IPS-18c (cell line): Measurements from ENCODE around the gene PTTG1.

Source experiments
- H3K4me3 ChIP-seq: 2 replicates; pipeline ENCODE4 v1.7.0; 2013; ENCODE audit warnings: low read depth, mild to moderate bottlenecking, low read length, moderate library complexity; ENCODE audit not compliant: insufficient read depth
- H3K9me3 ChIP-seq: one replicate; pipeline ENCODE4 v1.6.1; 2013; ENCODE audit warnings: mild to moderate bottlenecking, low read length, moderate library complexity; ENCODE audit not compliant: control insufficient read depth, insufficient read depth

The PTTG1 gene

DNA sequence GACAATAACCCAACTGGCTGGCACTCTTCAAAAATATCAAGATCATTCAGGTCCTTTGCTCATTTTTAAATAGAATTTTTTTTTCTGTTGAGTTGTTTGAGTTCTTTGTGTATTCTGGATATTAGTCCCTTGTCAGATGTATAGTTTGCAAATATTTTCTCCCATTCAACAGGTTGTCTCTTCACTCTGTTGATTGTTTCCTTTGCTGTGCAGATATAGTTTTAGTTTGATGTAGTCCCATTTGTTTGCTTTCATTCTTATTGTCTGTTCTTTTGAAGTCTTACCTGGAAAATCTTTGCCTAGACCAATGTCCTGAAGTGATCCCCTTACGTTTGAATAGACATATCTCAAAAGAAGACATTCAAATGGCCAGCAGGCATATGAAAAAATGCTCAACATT lies 22.8 kb downstream of the PTTG1 start:
- Histone ChIP-seq H3K4me3 (no peak overlapping the region), H3K9me3 (no peaks in the 10 kb centered on the region)

- no peaks in the 10 kb centered on the region for H3K9me3 ChIP-seq
- H3K4me3 ChIP-seq = no peak overlapping the region
Observed at GRCh38 chr5:160445132-160445531, 23.5 kb downstream of the PTTG1 start.

GRCh38 chr5:160445751-160446150 lies 24.1 kb downstream of the PTTG1 start:
- H3K4me3 ChIP-seq = no peak overlapping the region

DNA sequence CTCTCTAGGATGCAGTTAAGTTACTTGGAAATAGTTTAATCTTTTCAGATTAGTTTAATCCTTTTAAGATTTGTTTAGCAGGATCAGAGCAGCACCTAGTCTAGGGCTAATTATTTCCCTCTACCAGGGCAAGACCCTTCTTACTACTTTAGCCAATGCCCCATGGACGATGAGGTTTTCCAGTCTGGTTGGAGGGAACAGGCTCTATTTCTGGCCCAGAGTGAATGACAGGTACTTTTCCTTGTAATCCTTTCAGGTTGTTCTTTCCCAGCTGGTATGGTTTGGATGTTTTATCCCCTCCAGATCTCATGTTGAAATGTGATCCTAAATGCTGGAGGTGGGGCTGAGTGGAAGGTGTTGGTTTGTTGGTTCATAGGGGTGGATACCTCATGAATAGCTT lies 27.2 kb downstream of the PTTG1 start:
- H3K9me3 ChIP-seq = no peaks in the 10 kb centered on the region
- H3K4me3 ChIP-seq = no peak overlapping the region

More at GRCh38 chr5:160445751-160446150, 24.1 kb downstream of the PTTG1 start:
- no peaks in the 10 kb centered on the region for H3K9me3 ChIP-seq

DNA sequence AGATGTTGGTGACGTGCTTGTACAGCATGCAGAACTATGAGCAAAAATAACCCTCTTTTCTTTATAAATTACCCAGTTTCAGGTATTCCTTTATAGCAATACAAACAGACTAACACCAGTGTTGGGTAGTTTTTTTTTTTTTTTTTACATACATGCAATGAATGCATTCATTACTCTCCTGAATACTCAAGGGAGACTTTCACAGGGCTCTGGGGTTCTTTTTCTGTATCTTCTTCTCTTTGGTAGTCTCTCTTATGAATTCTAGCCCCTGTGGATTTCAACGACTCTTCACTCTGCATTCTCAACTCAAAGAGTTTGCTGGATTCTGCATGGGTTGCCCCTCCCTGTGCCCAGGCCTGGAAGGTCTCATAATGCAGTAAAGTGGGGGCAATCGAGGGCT lies 27.8 kb downstream of the PTTG1 start:
- Histone ChIP-seq H3K9me3 (no peaks in the 10 kb centered on the region), H3K4me3 (no peak overlapping the region)

- no peak overlapping the region for H3K4me3 ChIP-seq
- no peaks in the 10 kb centered on the region for H3K9me3 ChIP-seq
Observed at GRCh38 chr5:160450164-160450932, 28.7 kb downstream of the PTTG1 start.

- no peak overlapping the region for H3K4me3 ChIP-seq
Observed at GRCh38 chr5:160451281-160451680, 29.6 kb downstream of the PTTG1 start.

DNA sequence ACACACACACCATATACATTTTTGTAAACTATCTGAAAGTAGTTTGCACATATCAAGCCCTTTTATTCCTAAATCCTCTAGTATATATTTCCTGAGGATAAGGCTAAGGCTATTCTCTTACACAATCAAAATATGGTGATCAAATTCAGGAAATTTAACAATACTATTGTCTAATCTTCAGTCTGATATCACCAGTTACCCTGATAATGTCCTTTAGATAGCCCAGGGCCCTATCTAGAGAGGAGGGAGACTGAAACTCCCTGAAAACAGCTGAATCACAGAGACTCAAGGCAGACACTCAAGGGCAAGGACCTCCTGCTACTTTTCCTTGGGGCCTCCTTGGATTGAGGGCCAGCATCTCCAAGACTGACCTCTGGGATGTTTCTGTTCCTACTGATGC lies 30.4 kb downstream of the PTTG1 start:
- H3K4me3 ChIP-seq = no peak overlapping the region
- no peaks in the 10 kb centered on the region for H3K9me3 ChIP-seq

More at GRCh38 chr5:160451281-160451680, 29.6 kb downstream of the PTTG1 start:
- no peaks in the 10 kb centered on the region for H3K9me3 ChIP-seq

GRCh38 chr5:160452795-160453194 lies 31.1 kb downstream of the PTTG1 start:
- H3K4me3 ChIP-seq = no peak overlapping the region
- no peaks in the 10 kb centered on the region for H3K9me3 ChIP-seq

DNA sequence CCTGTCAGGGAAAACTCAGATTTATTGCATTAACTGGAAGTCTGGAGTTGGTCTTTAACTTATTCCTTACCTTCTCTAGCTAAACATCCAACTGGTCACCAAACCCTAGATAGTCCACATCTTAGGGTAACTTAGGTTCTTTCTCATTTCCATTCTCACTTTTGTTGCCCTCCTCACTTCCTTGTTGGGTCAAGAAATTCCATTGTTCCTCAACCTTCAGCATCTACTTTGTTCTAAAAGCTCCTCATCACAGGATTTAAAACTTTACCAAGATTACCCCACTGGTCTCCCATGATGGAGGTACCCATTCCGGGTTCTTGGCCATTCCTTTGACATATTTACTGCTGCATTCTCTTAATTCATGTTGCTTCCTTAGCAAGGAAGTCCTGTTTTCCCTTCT lies 32.1 kb downstream of the PTTG1 start:
- Histone ChIP-seq H3K9me3 (no peaks in the 10 kb centered on the region), H3K4me3 (no peak overlapping the region)

- Histone ChIP-seq H3K4me3 (no peak overlapping the region), H3K9me3 (no peaks in the 10 kb centered on the region)
Observed at GRCh38 chr5:160455600-160455999, 33.9 kb downstream of the PTTG1 start.

DNA sequence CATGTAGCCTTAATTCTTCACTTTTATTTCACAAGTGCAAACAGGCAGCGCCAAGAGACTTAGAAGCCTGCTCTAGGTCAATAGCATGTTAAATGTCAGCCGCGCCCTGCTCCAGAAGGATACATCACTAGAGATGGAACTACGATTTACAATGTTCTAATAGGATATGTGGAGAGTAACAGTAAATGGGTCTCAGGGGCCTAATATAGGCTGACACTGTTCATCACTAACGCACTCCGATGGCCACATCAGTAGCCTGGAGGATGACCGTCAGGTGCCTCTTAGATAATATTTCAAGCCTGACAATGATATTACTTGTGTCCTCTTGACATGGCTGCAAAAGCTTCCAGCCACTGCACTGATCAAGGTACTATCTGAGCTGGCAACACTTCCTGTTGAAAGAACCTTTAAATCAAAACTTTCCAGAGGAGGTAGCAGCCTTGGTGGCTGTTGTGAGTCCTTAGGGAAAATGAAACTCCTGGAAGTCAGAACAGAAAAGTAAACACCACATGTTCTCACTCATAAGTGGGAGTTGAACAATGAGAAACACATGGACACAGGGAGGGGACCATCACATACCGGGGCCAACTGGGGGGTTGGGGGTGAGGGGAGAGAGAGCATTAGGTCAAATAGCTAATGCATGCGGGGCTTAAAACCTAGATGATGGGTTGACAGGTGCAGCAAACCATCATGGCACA lies 35.0 kb downstream of the PTTG1 start:
- H3K4me3 ChIP-seq = no peak overlapping the region
- no peaks in the 10 kb centered on the region for H3K9me3 ChIP-seq

DNA sequence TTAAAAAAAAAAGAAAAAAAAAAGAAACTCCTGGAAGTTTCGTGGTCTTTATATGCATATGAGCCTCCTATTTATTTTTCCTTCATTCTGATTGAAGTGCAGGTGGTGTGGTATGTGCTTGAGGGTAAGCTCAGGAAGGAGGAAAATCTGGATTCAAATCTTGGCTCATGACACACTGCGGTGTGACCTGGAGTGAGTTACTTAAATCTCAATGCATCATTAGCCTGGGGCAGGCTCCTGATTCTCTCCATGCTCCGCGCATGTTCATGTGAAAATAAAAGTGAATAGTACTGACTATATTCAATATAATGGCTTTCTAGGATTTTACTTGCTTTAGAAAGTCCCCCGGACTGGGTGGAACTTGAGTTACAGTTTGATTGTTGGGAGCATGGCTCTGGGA lies 35.6 kb downstream of the PTTG1 start:
- H3K9me3 ChIP-seq = no peaks in the 10 kb centered on the region
- no peak overlapping the region for H3K4me3 ChIP-seq

DNA sequence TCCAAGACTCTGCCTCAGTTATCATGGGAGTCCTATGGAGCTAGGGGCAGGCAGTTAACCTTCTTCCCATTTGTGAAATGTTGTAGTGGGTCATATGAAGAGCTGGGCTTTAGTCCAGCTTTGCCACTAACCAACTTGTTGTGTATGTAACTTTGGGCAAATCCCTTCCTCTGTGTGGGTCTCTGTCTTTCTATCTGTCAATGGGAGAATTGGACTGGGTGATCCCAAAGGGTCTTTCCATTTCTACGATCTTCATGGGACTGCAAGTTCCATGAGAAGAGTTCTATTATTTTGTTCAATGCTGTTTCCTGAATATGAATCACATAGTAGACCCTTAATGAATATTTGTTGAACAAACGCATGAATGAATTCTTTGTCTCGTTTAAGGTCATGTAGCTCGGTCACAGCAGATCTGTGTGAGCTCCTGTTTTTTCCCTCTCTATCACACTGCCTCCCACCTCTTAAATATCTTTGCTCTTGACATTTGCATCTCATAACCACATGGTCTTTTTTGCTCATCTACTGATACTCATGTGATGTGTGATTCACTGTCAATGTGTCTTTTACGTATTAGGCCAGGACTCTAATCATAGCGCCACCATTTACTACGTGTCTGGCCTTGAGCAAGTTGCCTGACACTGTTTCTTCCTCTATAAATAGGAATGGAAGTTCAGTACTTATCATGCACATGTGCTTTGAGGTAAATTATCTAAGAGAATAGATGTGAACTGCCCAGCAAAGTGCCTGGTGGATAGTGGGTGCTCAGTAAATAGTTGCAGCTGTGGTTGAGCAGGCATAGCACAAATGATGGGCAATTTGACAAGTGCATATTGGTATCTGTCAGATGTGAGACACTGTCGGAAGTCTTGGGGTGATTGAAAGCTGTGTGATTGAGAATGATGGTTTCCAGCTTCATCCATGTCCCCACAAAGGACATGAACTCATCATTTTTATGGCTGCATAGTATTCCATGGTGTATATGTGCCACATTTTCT lies 37.4 kb downstream of the PTTG1 start:
- H3K4me3 ChIP-seq = no peak overlapping the region
- no peaks in the 10 kb centered on the region for H3K9me3 ChIP-seq

- H3K9me3 ChIP-seq = no peaks in the 10 kb centered on the region
- no peak overlapping the region for H3K4me3 ChIP-seq
Observed at GRCh38 chr5:160460377-160461049, 38.9 kb downstream of the PTTG1 start.

GRCh38 chr5:160461378-160461777 lies 39.7 kb downstream of the PTTG1 start:
- H3K4me3 ChIP-seq = no peak overlapping the region

GRCh38 chr5:160462167-160462566 lies 40.5 kb downstream of the PTTG1 start:
- Histone ChIP-seq H3K4me3 (no peak overlapping the region), H3K9me3 (no peaks in the 10 kb centered on the region)

More at GRCh38 chr5:160461378-160461777, 39.7 kb downstream of the PTTG1 start:
- H3K9me3 ChIP-seq = no peaks in the 10 kb centered on the region
